ENCODE results near the gene EFCAB8. TPM values are rescaled to one million over a fixed set of nuclear protein-coding genes. Genes with fewer than 3 reads are reported as not detected.

EFCAB8 gene
- total RNA-seq, 1 experiment from 2014 or later = 0.09 TPM

- Histone ChIP-seq H4K8ac (replicated peaks; ENCODE audit: insufficient read length, low read depth, low read length) (no peak overlapping the region), H4K5ac (ENCODE audit: insufficient read length, low read depth, low read length) (no peak overlapping the region), H3K9ac (ENCODE audit: extremely low read depth, insufficient read length, low read length) (no peak overlapping the region), H3K79me1 (ENCODE audit: insufficient read depth, low read depth, low read length, poor library complexity, severe bottlenecking) (no peaks in the 10 kb centered on the region), H2AK5ac (ENCODE audit: insufficient read length, low read length) (no peak overlapping the region), H2AFZ (ENCODE audit: low read length) (no peak overlapping the region), H3K56ac (ENCODE audit: insufficient read length, low read depth, low read length) (no peak overlapping the region), H3K23me2 (ENCODE audit: insufficient read length, low read depth, low read length, poor library complexity, severe bottlenecking) (no peaks in the 10 kb centered on the region), H2BK12ac (ENCODE audit: insufficient read length, low read depth, low read length) (no peak overlapping the region), H3K4me2 (ENCODE audit: insufficient read depth, insufficient read length, low read length) (no peak overlapping the region), H2BK5ac (ENCODE audit: insufficient read length, low read length) (no peak overlapping the region), H2BK120ac (ENCODE audit: low read depth, low read length, poor library complexity, severe bottlenecking) (no peak overlapping the region), H3K27ac (ENCODE audit: insufficient read length, low read depth, low read length) (no peak overlapping the region), H4K20me1 (ENCODE audit: control insufficient read depth, insufficient read depth, insufficient read length) (no peaks in the 10 kb centered on the region), H3K79me2 (ENCODE audit: insufficient read depth, low read length) (no peaks in the 10 kb centered on the region), H3K18ac (ENCODE audit: insufficient read length, low read depth, low read length) (no peak overlapping the region), H2BK15ac (ENCODE audit: low read depth, low read length) (no peak overlapping the region), H3K14ac (ENCODE audit: insufficient read depth, low read length) (peak overlapping the region; percentile 1), H4K91ac (ENCODE audit: insufficient read length, low read depth, low read length) (no peak overlapping the region), H3K4me1 (ENCODE audit: insufficient read depth, low read length) (peaks cover 4% of the 10 kb centered on the region; the same call in 1 of the 2 replicates), H3T11ph (ENCODE audit: low read length) (no peak overlapping the region), H2BK20ac (ENCODE audit: low read depth, low read length, poor library complexity, severe bottlenecking) (no peak overlapping the region), H3K9me3 (ENCODE audit: control insufficient read depth, low read depth, low read length) (no peaks in the 10 kb centered on the region), H3K23ac (ENCODE audit: insufficient read length, low read depth, low read length) (no peak overlapping the region), H3K27me3 (ENCODE audit: insufficient read depth, low read length) (no peaks in the 10 kb centered on the region; the same call in 1 of the 2 replicates), H3K4ac (ENCODE audit: low read depth, low read length) (no peak overlapping the region)
- peak; percentile 23 for DNase-seq
- Mint-ChIP-seq H3K27me3 (ENCODE audit: low read depth) (peaks cover 8% of the 10 kb centered on the region), H3K36me3 (ENCODE audit: insufficient read depth in 1 of 3, low read depth in 3 of 3) (no peaks in the 10 kb centered on the region), H3K9me3 (no peaks in the 10 kb centered on the region; a peak in 1 of 5 replicates), H3K4me3 (no peak overlapping the region), H3K27ac (peak overlapping the region in 2 of 3 experiments; percentile 50 to 94; a peak in 2 of 7 replicates), H3K4me1 (peaks cover 14 to 21% of the 10 kb centered on the region in 2 experiments)
- WGBS (ENCODE audit: extremely low coverage, insufficient read length, low lambda C conversion rate) = no CpG with 5 or more reads among the region's 15 CpGs
- TF ChIP-seq, protein P1, sequence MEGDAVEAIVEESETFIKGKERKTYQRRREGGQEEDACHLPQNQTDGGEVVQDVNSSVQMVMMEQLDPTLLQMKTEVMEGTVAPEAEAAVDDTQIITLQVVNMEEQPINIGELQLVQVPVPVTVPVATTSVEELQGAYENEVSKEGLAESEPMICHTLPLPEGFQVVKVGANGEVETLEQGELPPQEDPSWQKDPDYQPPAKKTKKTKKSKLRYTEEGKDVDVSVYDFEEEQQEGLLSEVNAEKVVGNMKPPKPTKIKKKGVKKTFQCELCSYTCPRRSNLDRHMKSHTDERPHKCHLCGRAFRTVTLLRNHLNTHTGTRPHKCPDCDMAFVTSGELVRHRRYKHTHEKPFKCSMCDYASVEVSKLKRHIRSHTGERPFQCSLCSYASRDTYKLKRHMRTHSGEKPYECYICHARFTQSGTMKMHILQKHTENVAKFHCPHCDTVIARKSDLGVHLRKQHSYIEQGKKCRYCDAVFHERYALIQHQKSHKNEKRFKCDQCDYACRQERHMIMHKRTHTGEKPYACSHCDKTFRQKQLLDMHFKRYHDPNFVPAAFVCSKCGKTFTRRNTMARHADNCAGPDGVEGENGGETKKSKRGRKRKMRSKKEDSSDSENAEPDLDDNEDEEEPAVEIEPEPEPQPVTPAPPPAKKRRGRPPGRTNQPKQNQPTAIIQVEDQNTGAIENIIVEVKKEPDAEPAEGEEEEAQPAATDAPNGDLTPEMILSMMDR (conservative IDR thresholded peaks at IDR 0.05) = no peak
These were observed 111.6 kb downstream of the EFCAB8 start for GRCh38 chr20:32970115-32970972.

Data from H9 (cell line).